Uterus (tissue), 2 donors: ENCODE results near the gene CRISPLD2.

Experiments
- POLR2A ChIP-seq, 2 donors: fragments of 450-650 bp; IDR thresholded peaks; one replicate each; pipeline ENCODE4 v1.6.1; 2016; ENCODE audit warnings: antibody characterized with exemption in 2 of 2, mild to moderate bottlenecking in 1 of 2, moderate library complexity in 1 of 2
- TF ChIP-seq, protein P1 (sequence below), 4 experiments: fragments of 200-600 bp in 2 of 4; fragments of 450-650 bp in 2 of 4; sonication (generic) in 2 of 4; IDR thresholded peaks; one replicate each; pipeline ENCODE4 v1.5.1; 2016 to 2019; ENCODE audit warnings: antibody characterized with exemption in 4 of 4, mild to moderate bottlenecking in 2 of 4, moderate library complexity in 1 of 4

DNA sequence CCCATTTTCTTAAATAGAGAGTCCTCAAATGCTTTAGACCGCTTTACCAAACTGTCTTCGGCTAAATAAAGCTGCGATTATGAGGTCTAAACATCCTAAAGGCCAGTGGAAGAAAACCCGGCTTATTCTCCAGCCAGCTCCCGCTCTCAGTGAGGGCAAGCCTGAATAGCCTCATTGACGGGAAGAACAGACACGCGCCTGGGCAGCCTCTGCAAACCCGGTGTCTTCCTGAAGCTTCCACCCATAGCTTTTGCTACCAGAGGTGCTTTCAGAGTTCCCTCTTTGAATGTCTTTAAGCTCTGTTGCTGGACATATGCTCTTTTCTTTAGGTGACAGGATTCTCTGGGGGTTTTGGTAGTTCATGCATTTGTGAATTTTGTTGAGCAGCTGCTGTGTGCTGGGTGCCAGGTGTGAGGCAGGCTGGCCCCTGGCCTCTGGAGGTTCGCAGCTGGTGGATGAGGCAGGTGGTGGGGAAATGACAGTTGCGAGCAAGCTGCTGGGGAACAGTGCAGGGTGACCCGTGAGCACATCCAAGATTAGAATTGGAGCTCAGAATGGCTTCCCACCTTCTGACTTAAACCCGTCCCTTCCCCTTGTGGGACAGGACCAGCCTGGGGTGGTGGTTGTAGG is 44.7 kb downstream of the CRISPLD2 start:
- TF ChIP-seq, protein P1, sequence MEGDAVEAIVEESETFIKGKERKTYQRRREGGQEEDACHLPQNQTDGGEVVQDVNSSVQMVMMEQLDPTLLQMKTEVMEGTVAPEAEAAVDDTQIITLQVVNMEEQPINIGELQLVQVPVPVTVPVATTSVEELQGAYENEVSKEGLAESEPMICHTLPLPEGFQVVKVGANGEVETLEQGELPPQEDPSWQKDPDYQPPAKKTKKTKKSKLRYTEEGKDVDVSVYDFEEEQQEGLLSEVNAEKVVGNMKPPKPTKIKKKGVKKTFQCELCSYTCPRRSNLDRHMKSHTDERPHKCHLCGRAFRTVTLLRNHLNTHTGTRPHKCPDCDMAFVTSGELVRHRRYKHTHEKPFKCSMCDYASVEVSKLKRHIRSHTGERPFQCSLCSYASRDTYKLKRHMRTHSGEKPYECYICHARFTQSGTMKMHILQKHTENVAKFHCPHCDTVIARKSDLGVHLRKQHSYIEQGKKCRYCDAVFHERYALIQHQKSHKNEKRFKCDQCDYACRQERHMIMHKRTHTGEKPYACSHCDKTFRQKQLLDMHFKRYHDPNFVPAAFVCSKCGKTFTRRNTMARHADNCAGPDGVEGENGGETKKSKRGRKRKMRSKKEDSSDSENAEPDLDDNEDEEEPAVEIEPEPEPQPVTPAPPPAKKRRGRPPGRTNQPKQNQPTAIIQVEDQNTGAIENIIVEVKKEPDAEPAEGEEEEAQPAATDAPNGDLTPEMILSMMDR (IDR thresholded peaks at IDR 0.05) = no peak
- TF ChIP-seq POLR2A (IDR thresholded peaks at IDR 0.05) = no peak
